Measurements from ENCODE around the gene CCDC169.

- TF ChIP-seq CTCF (IDR thresholded peaks at IDR 0.05; ENCODE audit: poor library complexity, severe bottlenecking) (no peak), EZH2 (IDR thresholded peaks at IDR 0.05; ENCODE audit: borderline replicate concordance, insufficient read depth, low read length, poor library complexity, severe bottlenecking) (no peak), POLR2AphosphoS5 (IDR thresholded peaks at IDR 0.05) (no peak), REST (IDR thresholded peaks at IDR 0.05; ENCODE audit: borderline replicate concordance) (no peak), RAD21 (conservative IDR thresholded peaks at IDR 0.05) (no peak), TAF1 (IDR thresholded peaks at IDR 0.05; ENCODE audit: low read depth) (no peak), MXI1 (conservative IDR thresholded peaks at IDR 0.05; ENCODE audit: poor library complexity, severe bottlenecking) (no peak), EP300 (conservative IDR thresholded peaks at IDR 0.05; ENCODE audit: poor library complexity, severe bottlenecking) (no peak), SMC3 (conservative IDR thresholded peaks at IDR 0.05; ENCODE audit: poor library complexity) (no peak)
These were observed 54.9 kb downstream of the CCDC169 start for GRCh38 chr13:36242761-36243160.

Measured in neural cell (in vitro differentiated cells).